ENCODE measurements around the gene PEX5L. TPM values are rescaled to one million over a fixed set of nuclear protein-coding genes. Genes with fewer than 3 reads are reported as not detected.

Gene PEX5L
- total and polyA plus RNA-seq, 2 experiments from 2014 or later: 6.3 to 7.0 TPM

- Mint-ChIP-seq H3K27ac (peak overlapping the region; percentile 77), H3K27me3 (ENCODE audit: insufficient read depth, low read depth, poor library complexity) (no peaks in the 10 kb centered on the region), H3K9me3 (no peaks in the 10 kb centered on the region), H3K4me3 (no peak overlapping the region), H3K36me3 (ENCODE audit: low read depth) (no peaks in the 10 kb centered on the region), H3K4me1 (peaks cover 23% of the 10 kb centered on the region; the same call in 2 of the 3 replicates)
- no peaks in the 10 kb centered on the region for H3K36me3 ChIP-seq (ENCODE audit: insufficient read depth)
- no peak overlapping the region for H3K4me3 ChIP-seq
- no peaks in the 10 kb centered on the region for H3K4me1 ChIP-seq (ENCODE audit: insufficient read depth)
- peak; percentile 69 for ATAC-seq
- H3K27me3 ChIP-seq (ENCODE audit: insufficient read depth): no peaks in the 10 kb centered on the region
- H3K79me2 ChIP-seq (replicated peaks; ENCODE audit: insufficient read depth): no peaks in the 10 kb centered on the region
- H3F3A ChIP-seq (replicated peaks; ENCODE audit: low read depth): no peaks in the 10 kb centered on the region
- H4K20me1 ChIP-seq (replicated peaks; ENCODE audit: insufficient read depth): no peaks in the 10 kb centered on the region
- no peak for DNase-seq (ENCODE audit: low spot score)
- TF ChIP-seq CTCF (conservative IDR thresholded peaks at IDR 0.05; ENCODE audit: low read depth in 2 of 2) (no peak), EZH2 (IDR thresholded peaks at IDR 0.05; ENCODE audit: low read depth, unreplicated experiment) (no peak), STAT1 (IDR thresholded peaks at IDR 0.05; ENCODE audit: unreplicated experiment) (no peak), POLR2AphosphoS5 (IDR thresholded peaks at IDR 0.05; ENCODE audit: low read depth) (no peak)
- H2AFZ ChIP-seq: no peak overlapping the region
- peak overlapping the region; percentile 78; the same call in 1 of the 2 replicates for H3K27ac ChIP-seq (ENCODE audit: low read depth)
- no peak overlapping the region for H3K4me2 ChIP-seq
- H3K9me2 ChIP-seq (ENCODE audit: insufficient read depth): no peaks in the 10 kb centered on the region
Observed at GRCh38 chr3:179871782-179872181, 165.0 kb downstream of the PEX5L start.

- H2AFZ ChIP-seq: no peak overlapping the region
- no peak overlapping the region for H3K4me3 ChIP-seq
- no peaks in the 10 kb centered on the region for H3K27me3 Mint-ChIP-seq (ENCODE audit: insufficient read depth, low read depth, poor library complexity)
- no peaks in the 10 kb centered on the region for H4K20me1 ChIP-seq (replicated peaks; ENCODE audit: insufficient read depth)
- H3K4me1 ChIP-seq (ENCODE audit: insufficient read depth): no peaks in the 10 kb centered on the region
- H3K27ac Mint-ChIP-seq: peak overlapping the region; percentile 57; the same call in 1 of the 2 replicates
- peak overlapping the region; percentile 39; the same call in 1 of the 2 replicates for H3K27ac ChIP-seq (ENCODE audit: low read depth)
- H3K4me1 Mint-ChIP-seq: peaks cover 23% of the 10 kb centered on the region; the same call in 2 of the 3 replicates
- no peaks in the 10 kb centered on the region for H3K9me2 ChIP-seq (ENCODE audit: insufficient read depth)
- H3F3A ChIP-seq (replicated peaks; ENCODE audit: low read depth): no peaks in the 10 kb centered on the region
- no peaks in the 10 kb centered on the region for H3K79me2 ChIP-seq (replicated peaks; ENCODE audit: insufficient read depth)
- H3K36me3 Mint-ChIP-seq (ENCODE audit: low read depth): peaks cover 3% of the 10 kb centered on the region; the same call in 1 of the 3 replicates
- H3K27me3 ChIP-seq (ENCODE audit: insufficient read depth): no peaks in the 10 kb centered on the region
- H3K36me3 ChIP-seq (ENCODE audit: insufficient read depth): no peaks in the 10 kb centered on the region
- no peak for ATAC-seq
- H3K9me3 Mint-ChIP-seq: no peaks in the 10 kb centered on the region
- no peak for DNase-seq (ENCODE audit: low spot score)
- no peak overlapping the region for H3K4me2 ChIP-seq
- no peak overlapping the region for H3K4me3 Mint-ChIP-seq
- TF ChIP-seq CREB1 (CRISPR knock-in tag; IDR thresholded peaks at IDR 0.05; ENCODE audit: low read depth) (no peak), STAT1 (IDR thresholded peaks at IDR 0.05; ENCODE audit: unreplicated experiment) (no peak), ZNF114 (CRISPR knock-in tag; IDR thresholded peaks at IDR 0.05) (no peak), POLR2AphosphoS5 (IDR thresholded peaks at IDR 0.05; ENCODE audit: low read depth) (no peak), CTCF (conservative IDR thresholded peaks at IDR 0.05; ENCODE audit: low read depth in 2 of 2) (no peak), ZNF462 (CRISPR knock-in tag; IDR thresholded peaks at IDR 0.05) (no peak), NANOG (IDR thresholded peaks at IDR 0.05; ENCODE audit: borderline replicate concordance) (no peak), EZH2 (IDR thresholded peaks at IDR 0.05; ENCODE audit: low read depth, unreplicated experiment) (no peak), ETS1 (IDR thresholded peaks at IDR 0.05) (no peak), JUNB (IDR thresholded peaks at IDR 0.05; ENCODE audit: unreplicated experiment) (no peak)
Observed at GRCh38 chr3:179868715-179869114, 168.0 kb downstream of the PEX5L start.
